Measurements from ENCODE around the gene POLR2C. TPM values are rescaled to one million over a fixed set of nuclear protein-coding genes. Genes with fewer than 3 reads are reported as not detected.

The POLR2C gene
- total RNA-seq, 1 donor from 2014 or later, result 46.9 TPM

- intact Hi-C loops (cut with DNase I), result no loop called here
- no peak for DNase-seq (ENCODE audit: low spot score)
Observed at GRCh38 chr16:57514371-57514770, 51.9 kb downstream of the POLR2C start.

GRCh38 chr16:57514791-57515600 is 52.5 kb downstream of the POLR2C start:
- intact Hi-C loops (cut with DNase I), result loop anchor here (5.0 kb wide), 1 partner anchor 38 kb away; no protein-coding TSS in a partner anchor
- no peak for DNase-seq (ENCODE audit: low spot score)

- intact Hi-C loops (cut with DNase I), result loop anchor here (5.0 kb wide), 1 partner anchor 39 kb away; no protein-coding TSS in a partner anchor
Observed at GRCh38 chr16:57516176-57516725, 53.8 kb downstream of the POLR2C start.

DNA sequence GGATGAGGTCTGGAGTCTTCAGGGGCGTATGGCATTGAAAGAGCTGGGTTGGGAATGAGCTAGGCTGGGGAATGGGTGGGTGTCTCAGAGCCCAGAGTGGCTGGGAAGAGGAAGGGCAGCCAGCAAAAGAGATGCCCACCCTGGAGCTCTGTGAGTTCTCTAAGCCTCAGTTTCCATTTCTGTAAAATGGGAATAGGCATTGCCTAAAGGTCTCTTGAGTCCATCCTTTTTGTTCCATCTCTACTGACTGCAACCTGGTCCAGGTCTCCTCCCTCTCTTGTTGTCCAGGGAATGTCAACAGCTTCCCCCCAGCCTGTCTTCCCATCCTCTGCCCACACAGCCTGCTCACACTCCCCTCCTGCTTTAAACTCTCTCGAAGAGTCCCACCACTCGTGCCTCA is 54.3 kb downstream of the POLR2C start:
- DNase-seq (ENCODE audit: low spot score), result no peak

More at GRCh38 chr16:57516176-57516725, 53.8 kb downstream of the POLR2C start:
- DNase-seq (ENCODE audit: low spot score), result no peak

GRCh38 chr16:57517397-57518367 is 55.2 kb downstream of the POLR2C start:
- DNase-seq (ENCODE audit: low spot score), result no peak
- intact Hi-C loops (cut with DNase I), result loop anchor here (2.0 to 5.0 kb wide), 2 partner anchors 40 to 99 kb away; no protein-coding TSS in a partner anchor

More for the DNA sequence above, 54.3 kb downstream of the POLR2C start:
- intact Hi-C loops (cut with DNase I), result loop anchor here (5.0 kb wide), 1 partner anchor 39 kb away; no protein-coding TSS in a partner anchor

- no peak for DNase-seq (ENCODE audit: low spot score)
- intact Hi-C loops (cut with DNase I), result loop anchor here (2.0 to 5.0 kb wide), 2 partner anchors 41 to 100 kb away; no protein-coding TSS in a partner anchor
Observed at GRCh38 chr16:57518520-57518919, 56.0 kb downstream of the POLR2C start.

GRCh38 chr16:57518922-57519321 is 56.4 kb downstream of the POLR2C start:
- intact Hi-C loops (cut with DNase I), result loop anchor here (2.0 to 5.0 kb wide), 2 partner anchors 42 to 100 kb away; no protein-coding TSS in a partner anchor
- DNase-seq (ENCODE audit: low spot score), result no peak

- peak; percentile 89 for DNase-seq (ENCODE audit: low spot score)
- intact Hi-C loops (cut with DNase I), result loop anchor here (2.0 to 5.0 kb wide), 3 partner anchors 43 to 218 kb away; no protein-coding TSS in a partner anchor
Observed at GRCh38 chr16:57519796-57520360, 57.4 kb downstream of the POLR2C start.

Other genes with a start within 250 kb of the POLR2C start
- 41.5 TPM for gene ARL2BP, start 217.4 kb upstream of the POLR2C start, total RNA-seq
- 1.2 TPM for gene PLLP, start 178.0 kb upstream of the POLR2C start, total RNA-seq
- gene CCL22, start 103.9 kb upstream of the POLR2C start, total RNA-seq, result not detected
- gene CX3CL1, start 90.2 kb upstream of the POLR2C start, total RNA-seq, result 8.7 TPM
- not detected for gene CCL17, start 57.9 kb upstream of the POLR2C start, total RNA-seq
- 60.1 TPM for gene CIAPIN1, start 15.3 kb upstream of the POLR2C start, total RNA-seq
- gene COQ9, start 15.2 kb upstream of the POLR2C start, total RNA-seq, result 156 TPM
- gene DOK4, start 23.8 kb downstream of the POLR2C start, total RNA-seq, result 11.5 TPM
- gene CCDC102A, start 73.9 kb downstream of the POLR2C start, total RNA-seq, result 5.5 TPM
- gene ADGRG5, start 80.0 kb downstream of the POLR2C start, total RNA-seq, result 0.35 TPM
- 15.9 TPM for gene ADGRG1, start 166.0 kb downstream of the POLR2C start, total RNA-seq
- 1.0 TPM for gene ADGRG3, start 205.6 kb downstream of the POLR2C start, total RNA-seq
- not detected for gene DRC7, start 232.1 kb downstream of the POLR2C start, total RNA-seq

All from cardiac septum (tissue), 1 donor.